GM18870 (cell line): Measurements from ENCODE around the gene CDC37L1.
"Not testable (repeated sequence)": the region's sequence is repeated elsewhere in the genome, so short reads cannot be mapped to it uniquely, and the experiment has no call there.

Experiments
- ATAC-seq: cut with Tn5 transposase; IDR thresholded peaks from one replicate; pipeline ENCODE4 v1.9.1; 2021; ENCODE audit warnings: moderate library complexity; ENCODE audit not compliant: unreplicated experiment

The CDC37L1 gene

DNA sequence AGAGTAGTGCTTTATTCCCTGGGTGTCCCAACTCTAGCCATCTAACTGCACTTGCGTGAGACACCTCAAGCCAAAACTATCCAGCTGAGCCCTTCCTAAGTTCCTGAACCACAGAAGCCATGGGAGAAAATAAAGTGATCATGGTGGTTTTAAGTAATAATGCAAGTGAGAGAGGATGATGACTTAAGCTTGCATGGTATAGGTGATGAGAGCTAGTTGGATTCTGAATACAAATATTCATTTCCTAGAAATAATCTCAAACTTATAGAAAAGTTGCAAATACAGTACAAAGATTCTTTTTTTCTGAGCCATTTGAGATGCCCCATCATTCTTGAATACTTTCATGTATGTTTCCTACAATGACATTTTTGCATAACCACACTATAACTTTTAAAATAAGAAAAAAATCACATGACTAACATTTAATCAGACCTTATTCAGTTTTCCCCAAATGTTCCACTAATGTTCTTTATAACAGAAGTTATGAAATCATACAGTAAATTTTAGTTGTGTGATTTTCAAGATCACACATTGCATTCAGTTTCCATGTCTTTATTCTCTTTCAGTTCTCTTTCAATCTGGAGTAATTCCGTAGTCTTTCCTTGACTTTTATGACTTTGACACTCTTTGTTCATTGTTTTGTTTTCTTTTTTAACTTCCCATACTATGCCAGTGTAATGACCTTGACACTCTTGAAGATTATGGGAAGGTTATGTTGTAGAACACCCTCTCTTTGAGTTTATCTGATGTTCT is 67.1 kb downstream of the CDC37L1 start:
- no peak for ATAC-seq

DNA sequence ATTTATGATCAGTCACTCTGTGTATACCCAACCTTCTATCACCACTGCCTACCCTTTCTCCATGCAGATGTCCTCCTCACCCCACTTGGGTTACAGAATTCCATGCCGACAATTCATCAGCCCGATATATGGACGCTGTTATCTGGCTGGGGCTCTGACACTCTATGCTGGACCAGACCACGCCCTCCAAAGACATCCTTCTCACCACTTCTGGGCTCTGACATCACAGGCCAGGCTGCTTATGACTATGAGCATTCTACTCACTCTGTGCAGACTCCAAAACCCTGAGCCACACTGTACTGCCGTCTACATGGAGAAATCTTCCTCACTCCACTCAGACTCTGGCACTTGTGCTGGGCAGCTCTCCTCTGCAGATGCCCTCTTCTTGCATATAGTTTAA is 69.2 kb downstream of the CDC37L1 start:
- no peak for ATAC-seq

DNA sequence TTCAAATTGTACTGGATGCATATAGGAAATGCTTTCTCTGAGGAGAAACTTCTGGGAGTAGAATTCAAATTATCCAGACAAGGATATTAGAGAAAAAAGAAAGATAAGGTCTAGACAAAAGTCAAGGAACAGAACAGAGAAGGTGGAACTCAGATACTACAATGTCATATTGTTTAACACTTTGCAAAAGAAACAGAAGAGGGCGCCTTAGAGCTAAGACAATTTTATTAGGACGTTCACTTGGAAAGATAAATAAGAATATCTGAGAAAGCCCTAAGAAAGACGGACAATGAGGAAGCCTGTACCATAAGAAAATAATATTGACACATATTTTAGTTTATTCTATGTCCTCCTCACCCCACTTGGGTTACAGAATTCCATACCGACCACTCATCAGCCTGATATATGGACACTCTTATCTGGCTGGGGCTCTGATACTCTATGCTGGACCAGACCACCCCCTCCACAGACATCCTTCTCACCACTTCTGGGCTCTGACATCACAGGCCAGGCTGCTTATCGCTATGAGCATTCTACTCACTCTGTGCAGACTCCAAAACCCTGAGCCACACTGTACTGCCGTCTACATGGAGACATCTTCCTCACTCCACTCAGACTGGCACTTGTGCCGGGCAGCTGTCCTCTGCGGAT is 70.8 kb downstream of the CDC37L1 start:
- ATAC-seq, result no peak

DNA sequence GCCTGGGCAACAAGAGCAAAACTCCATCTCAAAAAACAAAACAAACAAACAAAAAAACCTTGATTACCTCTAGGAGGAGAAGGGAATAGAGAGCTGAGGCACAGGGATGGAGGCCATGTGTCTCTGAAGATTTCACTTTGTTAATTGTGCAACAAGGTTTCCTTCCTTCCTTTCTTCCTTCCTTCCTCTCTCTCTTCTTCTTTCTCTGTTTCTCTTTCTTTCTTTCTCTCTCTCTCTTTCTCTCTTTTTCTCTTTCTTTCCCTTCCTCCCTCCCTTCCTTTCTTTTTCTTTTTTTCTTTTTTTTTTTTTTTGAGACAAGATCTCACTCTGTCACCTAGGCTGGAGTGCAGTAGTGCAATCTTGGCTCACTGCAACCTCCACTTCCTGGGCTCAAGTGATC is 75.2 kb downstream of the CDC37L1 start:
- ATAC-seq, result not testable (repeated sequence)

DNA sequence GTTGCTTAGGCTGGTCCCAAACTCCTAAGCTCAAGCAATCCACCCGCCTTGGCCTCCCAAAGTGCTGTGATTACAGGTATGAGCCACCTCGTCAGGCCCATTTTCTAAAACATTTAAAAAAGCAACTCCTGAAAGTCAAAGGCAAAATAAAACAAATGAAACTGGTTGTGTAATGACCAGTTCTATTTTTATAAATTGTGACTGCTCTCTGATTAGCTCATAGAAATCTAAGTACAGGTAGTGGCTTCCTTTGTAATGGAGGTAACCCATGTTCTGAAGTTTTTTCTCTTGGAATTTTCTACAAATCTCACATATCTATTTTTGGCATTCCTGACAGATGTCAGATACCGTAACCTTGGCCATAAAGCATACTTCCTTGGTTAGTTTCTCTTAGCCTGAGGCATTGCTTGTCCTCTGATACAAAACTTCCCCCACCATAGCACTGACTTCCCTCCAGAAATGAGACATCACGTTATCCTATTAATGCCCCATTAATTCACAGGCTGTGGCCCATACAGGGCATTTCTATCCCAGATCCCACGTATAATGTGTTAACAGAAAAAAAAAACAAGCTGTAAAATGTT is 75.7 kb downstream of the CDC37L1 start:
- no peak for ATAC-seq

DNA sequence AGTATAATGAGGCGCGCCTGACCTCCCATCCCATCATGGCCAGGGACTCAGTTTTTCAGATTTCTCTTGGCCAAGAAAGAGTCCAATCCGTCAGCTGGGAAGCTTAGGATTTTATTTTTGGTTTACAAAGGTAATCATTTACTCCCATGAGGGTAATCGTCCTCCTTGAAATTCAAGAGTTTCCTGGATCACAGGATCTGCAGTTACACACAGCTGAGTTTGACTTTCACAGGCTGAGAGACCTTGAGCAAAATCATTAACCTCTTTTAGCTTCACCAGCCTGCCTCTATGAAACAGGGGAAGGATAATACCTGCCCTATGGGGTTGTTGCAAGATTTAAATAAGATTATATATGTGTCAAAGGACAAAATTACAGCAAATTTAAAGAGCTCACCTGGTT is 77.1 kb downstream of the CDC37L1 start:
- no peak for ATAC-seq
